GM19099 (cell line): ENCODE results near the gene GALNT2.

ENCODE experiments used
- POLR2A ChIP-seq: IDR thresholded peaks from 3 replicates; pipeline ENCODE4 v1.6.1; 2011; ENCODE audit warnings: low read depth; ENCODE audit not compliant: insufficient read length; ENCODE audit errors: extremely low read depth

The GALNT2 gene

GRCh38 chr1:230136453-230137336 is 69.7 kb downstream of the GALNT2 start:
- no peak for TF ChIP-seq POLR2A

GRCh38 chr1:230137337-230137815 is 70.3 kb downstream of the GALNT2 start:
- TF ChIP-seq POLR2A, result no peak

GRCh38 chr1:230138561-230139239 is 71.7 kb downstream of the GALNT2 start:
- TF ChIP-seq POLR2A, result no peak

GRCh38 chr1:230139315-230139714 is 72.3 kb downstream of the GALNT2 start:
- no peak for TF ChIP-seq POLR2A

- no peak for TF ChIP-seq POLR2A
Observed at GRCh38 chr1:230139741-230140140, 72.7 kb downstream of the GALNT2 start.

- no peak for TF ChIP-seq POLR2A
Observed at GRCh38 chr1:230140221-230141020, 73.4 kb downstream of the GALNT2 start.

- TF ChIP-seq POLR2A, result no peak
Observed at GRCh38 chr1:230141021-230141648, 74.1 kb downstream of the GALNT2 start.

- TF ChIP-seq POLR2A, result no peak
Observed at GRCh38 chr1:230141797-230142607, 75.0 kb downstream of the GALNT2 start.

GRCh38 chr1:230142608-230143210 is 75.7 kb downstream of the GALNT2 start:
- no peak for TF ChIP-seq POLR2A

GRCh38 chr1:230143534-230143933 is 76.5 kb downstream of the GALNT2 start:
- no peak for TF ChIP-seq POLR2A

- TF ChIP-seq POLR2A, result no peak
Observed at GRCh38 chr1:230144010-230144614, 77.1 kb downstream of the GALNT2 start.

- no peak for TF ChIP-seq POLR2A
Observed at GRCh38 chr1:230144758-230145504, 77.9 kb downstream of the GALNT2 start.
